Testis (tissue), 3 donors: ENCODE measurements around the gene NPL. TPM values are rescaled to one million over a fixed set of nuclear protein-coding genes. Genes with fewer than 3 reads are reported as not detected.
A peak's percentile ranks its signal among the peaks of the same experiment; 100 is the strongest.

ENCODE experiments used
- DNase-seq: peaks from one replicate; pipeline ENCODE4 v3.0.0-alpha.2; 2019
- H3K27ac ChIP-seq, 2 donors: fragments of 200-600 bp; sonication (generic); one replicate each; pipeline ENCODE4 v1.5.1; 2019
- H3K27me3 ChIP-seq: fragments of 200-600 bp; sonication (generic); one replicate; pipeline ENCODE4 v1.5.1; 2019
- H3K36me3 ChIP-seq: fragments of 200-600 bp; sonication (generic); one replicate; pipeline ENCODE4 v1.5.1; 2017; ENCODE audit warnings: low read depth; ENCODE audit errors: missing control alignments
- H3K4me1 ChIP-seq: fragments of 200-600 bp; sonication (generic); one replicate; pipeline ENCODE4 v1.5.1; 2019
- H3K4me3 ChIP-seq, 2 donors: fragments of 200-600 bp; sonication (generic); one replicate each; pipeline ENCODE4 v1.5.1; 2017 to 2019
- H3K9me3 ChIP-seq: fragments of 200-600 bp; sonication (generic); one replicate; pipeline ENCODE4 v1.5.1; 2017
- POLR2A ChIP-seq: fragments of 450-650 bp; IDR thresholded peaks from one replicate; pipeline ENCODE4 v1.6.1; 2017; ENCODE audit warnings: antibody characterized with exemption, mild to moderate bottlenecking, moderate library complexity
- WGBS, 2 donors: methylation state at CpG; one replicate each; pipeline ENCODE4 v1.1.5; 2018; 5-methylcytosine and 5-hydroxymethylcytosine counted together
- intact Hi-C: fragments of 100-400 bp; cut with DNase I; formaldehyde crosslinking; loops from one replicate; pipeline ENCODE4 v1.15.1; 2023; ENCODE audit warnings: low total_unique reads
- polyA plus RNA-seq: library from polyadenylated mRNA; stranded (reverse); fragments of 350-450 nt; fragmentation: Illumina TruSeq; extraction: RNeasy Lipid Tissue Mini Kit (QIAGEN cat#74804); gene quantifications from one replicate; pipeline ENCODE4 v1.2.3, GENCODE V29; 2014; ENCODE audit warnings: low read depth, low replicate concordance; ENCODE audit not compliant: insufficient read depth
- total RNA-seq, 2 donors: library from RNA; depleted of rRNA; stranded (reverse); fragments of >200 nt; gene quantifications; one replicate each; pipeline ENCODE4 v1.2.3, GENCODE V29; 2016
- TF ChIP-seq, protein P1 (sequence below), 3 experiments: fragments of 450-650 bp in 2 of 3; fragments of 200-600 bp in 1 of 3; sonication (generic) in 1 of 3; IDR thresholded peaks; one replicate each; pipeline ENCODE4 v1.5.1; 2016 to 2019; ENCODE audit warnings: antibody characterized with exemption in 3 of 3, mild to moderate bottlenecking in 2 of 3, moderate library complexity in 1 of 3

Gene NPL
- total and polyA plus RNA-seq, 3 donors from 2014 or later: 11.1 to 22.5 (median 21.6) TPM

DNA sequence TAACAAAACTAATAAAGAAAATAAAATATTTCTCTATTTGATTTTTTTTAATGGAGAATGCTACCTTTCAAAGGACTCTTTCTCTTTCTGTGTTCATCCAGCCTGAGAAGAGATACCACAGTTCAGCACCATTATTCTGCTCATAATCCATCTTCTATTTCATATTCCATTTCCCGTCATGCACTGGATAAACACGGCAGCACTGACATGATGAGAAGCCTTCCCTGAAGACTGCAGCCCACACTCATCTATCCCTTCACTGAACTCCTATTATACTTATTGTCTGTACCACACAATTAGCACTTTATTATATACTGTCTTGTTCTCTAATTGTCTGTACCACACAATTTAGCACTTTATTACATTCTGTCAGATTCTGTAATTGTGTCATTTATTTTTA, 10.7 kb upstream of the NPL start:
- WGBS, 2 donors: 87 to 96% methylated on average over 2 of the region's 2 CpGs
- DNase-seq: no peak
- intact Hi-C loops: no loop called here
- TF ChIP-seq, protein P1, sequence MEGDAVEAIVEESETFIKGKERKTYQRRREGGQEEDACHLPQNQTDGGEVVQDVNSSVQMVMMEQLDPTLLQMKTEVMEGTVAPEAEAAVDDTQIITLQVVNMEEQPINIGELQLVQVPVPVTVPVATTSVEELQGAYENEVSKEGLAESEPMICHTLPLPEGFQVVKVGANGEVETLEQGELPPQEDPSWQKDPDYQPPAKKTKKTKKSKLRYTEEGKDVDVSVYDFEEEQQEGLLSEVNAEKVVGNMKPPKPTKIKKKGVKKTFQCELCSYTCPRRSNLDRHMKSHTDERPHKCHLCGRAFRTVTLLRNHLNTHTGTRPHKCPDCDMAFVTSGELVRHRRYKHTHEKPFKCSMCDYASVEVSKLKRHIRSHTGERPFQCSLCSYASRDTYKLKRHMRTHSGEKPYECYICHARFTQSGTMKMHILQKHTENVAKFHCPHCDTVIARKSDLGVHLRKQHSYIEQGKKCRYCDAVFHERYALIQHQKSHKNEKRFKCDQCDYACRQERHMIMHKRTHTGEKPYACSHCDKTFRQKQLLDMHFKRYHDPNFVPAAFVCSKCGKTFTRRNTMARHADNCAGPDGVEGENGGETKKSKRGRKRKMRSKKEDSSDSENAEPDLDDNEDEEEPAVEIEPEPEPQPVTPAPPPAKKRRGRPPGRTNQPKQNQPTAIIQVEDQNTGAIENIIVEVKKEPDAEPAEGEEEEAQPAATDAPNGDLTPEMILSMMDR (IDR thresholded peaks at IDR 0.05): no peak
- TF ChIP-seq POLR2A: no peak
- Histone ChIP-seq H3K9me3 (no peaks in the 10 kb centered on the region), H3K27ac (no peak overlapping the region), H3K4me3 (no peak overlapping the region), H3K27me3 (no peaks in the 10 kb centered on the region), H3K4me1 (no peaks in the 10 kb centered on the region), H3K36me3 (no peaks in the 10 kb centered on the region)

DNA sequence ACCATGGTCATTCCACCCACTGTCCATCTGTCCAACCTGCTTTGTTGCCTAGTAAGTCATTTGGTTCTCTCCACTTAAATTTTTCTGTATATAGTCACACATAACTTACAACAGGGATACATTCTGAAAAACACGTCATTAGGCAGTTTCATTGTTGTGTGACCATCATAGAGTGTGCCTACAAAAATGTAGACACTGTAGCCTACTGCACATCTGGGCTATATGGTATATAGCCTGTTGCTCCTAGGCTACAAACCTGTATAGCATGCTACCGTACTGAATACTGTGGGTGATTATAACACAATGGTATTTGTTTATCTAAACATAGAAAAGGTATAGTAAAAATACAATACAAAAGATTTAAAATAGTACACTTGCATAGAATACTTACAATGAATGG, 10.0 kb upstream of the NPL start:
- Histone ChIP-seq H3K4me1 (no peaks in the 10 kb centered on the region), H3K4me3 (no peak overlapping the region), H3K36me3 (no peaks in the 10 kb centered on the region), H3K27me3 (no peaks in the 10 kb centered on the region), H3K9me3 (no peaks in the 10 kb centered on the region), H3K27ac (no peak overlapping the region)
- 95 to 97% methylated on average over 2 of the region's 2 CpGs for WGBS, 2 donors
- no peak for DNase-seq
- no peak for TF ChIP-seq POLR2A
- TF ChIP-seq, protein P1 (IDR thresholded peaks at IDR 0.05): no peak
- intact Hi-C loops: no loop called here

DNA sequence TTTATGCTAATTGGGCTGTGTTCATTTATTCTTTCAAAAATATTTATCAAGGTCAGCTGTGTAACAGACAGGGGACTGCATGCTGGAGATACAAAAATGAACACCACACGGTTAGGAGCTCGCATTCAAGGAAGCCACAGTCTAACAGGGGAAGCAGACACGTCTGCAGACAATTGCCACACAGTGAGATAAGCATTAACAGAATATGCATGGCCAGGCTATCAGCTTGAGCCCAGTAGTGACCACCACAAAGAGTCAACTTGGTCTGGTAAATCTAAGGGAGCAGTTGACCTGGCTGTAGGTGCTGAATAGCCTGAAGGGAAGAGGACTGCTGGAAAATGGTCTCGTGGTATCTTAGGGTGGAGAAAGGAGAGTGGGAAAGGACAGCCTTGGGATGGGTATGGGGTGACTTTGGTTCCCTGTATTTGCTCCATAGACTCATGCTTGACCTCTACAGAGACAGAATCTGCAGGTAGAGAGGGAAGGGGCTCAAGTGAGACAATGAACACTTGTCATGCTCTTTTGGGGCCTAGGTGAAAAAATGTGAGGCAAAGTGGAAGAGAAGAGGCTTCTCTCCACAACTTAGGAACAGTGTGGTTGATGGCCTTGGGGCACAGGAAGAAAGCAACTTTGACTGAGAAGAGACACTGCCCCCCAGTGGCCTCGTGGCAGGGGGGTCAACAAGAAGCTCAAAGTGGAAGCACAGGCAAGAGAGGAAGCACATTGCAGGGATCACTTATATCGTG, 7.6 kb upstream of the NPL start:
- H3K9me3 ChIP-seq: no peaks in the 10 kb centered on the region
- H3K27me3 ChIP-seq: no peaks in the 10 kb centered on the region
- TF ChIP-seq, protein P1 (IDR thresholded peaks at IDR 0.05): peak; percentile 18 to 61 (median 39)
- TF ChIP-seq POLR2A: no peak
- no peaks in the 10 kb centered on the region for H3K4me1 ChIP-seq
- intact Hi-C loops: loop anchor here (2.0 to 10.0 kb wide), 2 partner anchors 181 to 697 kb away; no protein-coding TSS in a partner anchor
- H3K4me3 ChIP-seq: no peak overlapping the region
- no peak overlapping the region for H3K27ac ChIP-seq
- 56% methylated on average over 6 of the region's 6 CpGs for WGBS, 2 donors
- no peaks in the 10 kb centered on the region for H3K36me3 ChIP-seq
- DNase-seq: peak; percentile 81

DNA sequence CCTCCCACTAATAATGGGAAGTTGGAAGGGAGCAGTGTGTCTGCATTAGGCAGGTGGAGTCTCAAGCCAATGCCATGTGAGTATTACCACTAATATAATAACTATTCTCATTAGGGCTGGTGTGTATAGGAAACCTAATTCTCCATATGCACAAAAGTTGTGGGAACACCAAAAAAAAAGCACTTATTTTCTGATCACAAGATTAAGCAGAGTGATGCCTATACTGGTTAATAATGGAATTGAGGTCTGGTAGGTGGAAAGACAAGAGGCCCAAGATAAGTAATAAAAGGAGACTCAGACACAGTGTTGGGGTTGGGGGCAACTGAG, 7.0 kb upstream of the NPL start:
- intact Hi-C loops: loop anchor here (2.0 to 10.0 kb wide), 2 partner anchors 182 to 698 kb away; no protein-coding TSS in a partner anchor
- no peaks in the 10 kb centered on the region for H3K9me3 ChIP-seq
- H3K27me3 ChIP-seq: no peaks in the 10 kb centered on the region
- no peaks in the 10 kb centered on the region for H3K36me3 ChIP-seq
- H3K4me1 ChIP-seq: no peaks in the 10 kb centered on the region
- no peak overlapping the region for H3K27ac ChIP-seq
- TF ChIP-seq POLR2A: no peak
- TF ChIP-seq, protein P1 (IDR thresholded peaks at IDR 0.05): no peak
- H3K4me3 ChIP-seq: no peak overlapping the region
- no peak for DNase-seq

DNA sequence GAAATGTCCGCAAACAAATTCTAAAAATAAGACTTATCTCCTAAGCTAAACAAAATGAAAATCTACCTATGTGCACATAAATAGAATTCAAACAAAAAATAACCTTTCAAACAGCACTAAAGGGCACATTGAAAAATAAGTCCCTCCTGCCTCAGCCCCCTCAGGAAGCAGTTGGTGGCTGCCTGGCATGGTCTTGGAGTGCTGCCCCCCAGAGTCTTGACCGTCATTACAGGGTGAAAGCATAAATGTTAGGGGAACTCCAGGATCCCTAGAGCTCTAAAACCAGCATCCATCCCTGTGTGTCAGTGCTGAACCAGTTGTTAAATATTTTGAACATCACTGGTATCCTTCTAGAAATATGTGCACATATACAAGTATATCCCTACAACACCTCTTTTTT, 6.5 kb upstream of the NPL start:
- H3K36me3 ChIP-seq: no peaks in the 10 kb centered on the region
- WGBS, 2 donors: 77 to 93% methylated on average over 2 of the region's 2 CpGs
- no peaks in the 10 kb centered on the region for H3K4me1 ChIP-seq

More for the DNA sequence above, 6.5 kb upstream of the NPL start:
- Histone ChIP-seq H3K9me3 (no peaks in the 10 kb centered on the region), H3K27ac (no peak overlapping the region), H3K27me3 (no peaks in the 10 kb centered on the region), H3K4me3 (no peak overlapping the region)
- no peak for DNase-seq
- no peak for TF ChIP-seq POLR2A
- TF ChIP-seq, protein P1 (IDR thresholded peaks at IDR 0.05): no peak
- intact Hi-C loops: loop anchor here (2.0 to 10.0 kb wide), 2 partner anchors 182 to 698 kb away; no protein-coding TSS in a partner anchor
